ENCODE results near the gene FAM98B. TPM values are rescaled to one million over a fixed set of nuclear protein-coding genes. Genes with fewer than 3 reads are reported as not detected.

The FAM98B gene
- total and polyA plus RNA-seq, 10 of the 15 experiments (the other 5 are each of a cell fraction or from before 2014, with no cell fraction given), result 1.3 to 36.7 (median 10.9) TPM

- H3K4me3 ChIP-seq, result no peak overlapping the region
- TF ChIP-seq ZNF687 (IDR thresholded peaks at IDR 0.05), result no peak
- no peak for TF ChIP-seq RAD51 (IDR thresholded peaks at IDR 0.05)
- no peak for TF ChIP-seq RFX5 (IDR thresholded peaks at IDR 0.05; ENCODE audit: low read depth, low read length)
- TF ChIP-seq PAX8 (IDR thresholded peaks at IDR 0.05), result no peak
- no peak for TF ChIP-seq NR2C2 (IDR thresholded peaks at IDR 0.05; ENCODE audit: borderline replicate concordance, control insufficient read depth, insufficient read length, low read depth)
- TF ChIP-seq ZZZ3 (IDR thresholded peaks at IDR 0.05; ENCODE audit: control insufficient read depth, insufficient read length, low read depth), result no peak
- no peak for TF ChIP-seq ZBTB4 (CRISPR knock-in tag; IDR thresholded peaks at IDR 0.05)
- TF ChIP-seq POLR2A (IDR thresholded peaks at IDR 0.05; ENCODE audit: low read depth, low read length), result no peak
Observed at GRCh38 chr15:38533416-38533915, 79.5 kb downstream of the FAM98B start.

More at GRCh38 chr15:38533416-38533915, 79.5 kb downstream of the FAM98B start:
- H3K9me3 ChIP-seq (replicated peaks; ENCODE audit: control insufficient read depth, insufficient read depth, low read length), result no peaks in the 10 kb centered on the region
- no peak overlapping the region for H3K27ac ChIP-seq (ENCODE audit: control insufficient read depth, insufficient read depth)
- peaks cover 3 to 8% of the 10 kb centered on the region in 2 experiments; a peak in 3 of 4 replicates for H3K36me3 ChIP-seq (ENCODE audit: control insufficient read depth in 2 of 2, insufficient read depth in 2 of 2, low read length in 1 of 2)
- intact Hi-C loops (cut with micrococcal nuclease; ENCODE audit: unreplicated experiment) (no loop called here), in situ Hi-C loops (cut with MboI) (no loop called here)
- DNase-seq (ENCODE audit: low read depth, low spot score), result no peak
- no peaks in the 10 kb centered on the region for H3K27me3 ChIP-seq (replicated peaks in 1 of 2; ENCODE audit: control insufficient read depth in 2 of 2, insufficient read depth in 2 of 2, low read length in 1 of 2)
- H3K79me2 ChIP-seq (ENCODE audit: control insufficient read depth, insufficient read depth, low read length), result no peaks in the 10 kb centered on the region
- SMC1A ChIA-PET (ENCODE audit: uncharacterized antibody, unreplicated experiment), result interaction anchor here (0.9 to 5.7 kb wide), 10 partner anchors 9 to 165 kb away, joined by 3 to 28 read pairs (median 4); no protein-coding TSS in a partner anchor
- no peaks in the 10 kb centered on the region; the same call in 1 of the 2 replicates for H4K20me1 ChIP-seq (ENCODE audit: control insufficient read depth, insufficient read depth)
- CTCF ChIA-PET, result interaction anchor here (1.5 to 3.3 kb wide), 2 partner anchors 150 to 157 kb away, joined by 4 to 14 read pairs; no protein-coding TSS in a partner anchor
- no peak overlapping the region for H3K9ac ChIP-seq (ENCODE audit: control insufficient read depth, insufficient read depth, low read length)
- ATAC-seq, result no peak
- H3K4me1 ChIP-seq (ENCODE audit: control insufficient read depth, insufficient read depth, low read length), result no peaks in the 10 kb centered on the region
- no peak for FAIRE-seq
- POLR2A ChIA-PET, result interaction anchor here (1.0 to 1.3 kb wide), 3 partner anchors 10 to 21 kb away, joined by 3 read pairs; no protein-coding TSS in a partner anchor
- RAD21 ChIA-PET (ENCODE audit: unreplicated experiment), result no interaction called here
- H2AFZ ChIP-seq (ENCODE audit: control insufficient read depth, low read depth, low read length), result no peak overlapping the region
- no peak overlapping the region for H3K4me2 ChIP-seq (ENCODE audit: control insufficient read depth, insufficient read depth)
- BruUV-seq (replicated peaks), result no TSS peak
- 78% methylated on average over 6 of the region's 6 CpGs for WGBS (ENCODE audit: insufficient coverage, insufficient replicate concordance, low lambda C conversion rate, missing lambda C conversion rate)

All from GM12878 (cell line).